Endothelial cell of umbilical vein (primary cell): ENCODE data around the gene CD200R1L. TPM values are rescaled to one million over a fixed set of nuclear protein-coding genes. Genes with fewer than 3 reads are reported as not detected.

Source experiments
- BruUV-seq: library from RNA; stranded (reverse); fragments of 400-500 nt; replicated peaks from 2 replicates; lab custom pipeline; 2021; lab: Mats Ljungman, UMichigan
- CTCF ChIA-PET: fragments of 300-600, 350-600 bp; sonication (Branson Sonifier 250); formaldehyde crosslinking; loops from one replicate; lab custom pipeline; 2021; ENCODE audit warnings: antibody characterized with exemption, inconsistent platforms; lab: Charles Lee
- POLR2A ChIA-PET: fragments of 300-600, 350-600 bp; sonication (Branson Sonifier 250); formaldehyde crosslinking; loops from one replicate; lab custom pipeline; 2021; ENCODE audit warnings: antibody characterized with exemption, inconsistent platforms; lab: Charles Lee
- DNase-seq: peaks from one replicate; pipeline ENCODE4 v3.0.0-alpha.2; 2011; ENCODE audit warnings: low read depth, low spot score
- FAIRE-seq: peaks from 2 replicates; lab custom pipeline; 2011; peaks lifted over from hg19 to GRCh38; lab: Jason Lieb, UNC
- H2AFZ ChIP-seq: 2 replicates; pipeline ENCODE4 v1.6.0; 2012; ENCODE audit warnings: low read depth, low read length, control low read depth, inconsistent platforms
- H3K27ac ChIP-seq: 2 replicates; pipeline ENCODE4 v1.5.1; 2011; ENCODE audit warnings: low read depth, mild to moderate bottlenecking, control low read depth, low read length, moderate library complexity; ENCODE audit not compliant: insufficient read depth
- H3K27me3 ChIP-seq, 2 experiments: 2 replicates each; pipeline versions ENCODE4 v1.6.0 to v1.6.1; 2011; ENCODE audit warnings: low read length in 2 of 2, mixed read lengths in 1 of 2; ENCODE audit not compliant: control insufficient read depth in 2 of 2, insufficient read depth in 2 of 2
- H3K36me3 ChIP-seq, 2 experiments: 2 replicates in 1 of 2; 3 replicates in 1 of 2; pipeline ENCODE4 v1.5.1; 2011; ENCODE audit warnings: low read length in 2 of 2, mild to moderate bottlenecking in 1 of 2, moderate library complexity in 1 of 2; ENCODE audit not compliant: control insufficient read depth in 2 of 2, insufficient read depth in 2 of 2; ENCODE audit errors: extremely low read depth in 1 of 2
- H3K4me1 ChIP-seq: 3 replicates; pipeline ENCODE4 v1.5.1; 2011; ENCODE audit warnings: mild to moderate bottlenecking, low read length; ENCODE audit not compliant: control insufficient read depth, insufficient read depth; ENCODE audit errors: extremely low read depth
- H3K4me2 ChIP-seq: 2 replicates; pipeline ENCODE4 v1.6.1; 2011; ENCODE audit warnings: low read length, control low read depth, mixed read lengths; ENCODE audit not compliant: insufficient read depth
- H3K4me3 ChIP-seq, 3 experiments: fragments of 200-600 bp in 1 of 3; sonication (generic), shearing (Covaris generic) in 1 of 3; replicated peaks in 1 of 3; 2 replicates each; pipeline ENCODE4 v1.5.1; 2011 to 2016; ENCODE audit warnings: control low read depth in 3 of 3, low read length in 3 of 3, mild to moderate bottlenecking in 2 of 3, inconsistent platforms in 1 of 3, low read depth in 1 of 3, moderate library complexity in 1 of 3; ENCODE audit not compliant: insufficient read depth in 1 of 3
- H3K79me2 ChIP-seq: 2 replicates; pipeline ENCODE4 v1.6.0; 2012; ENCODE audit warnings: low read length, inconsistent platforms; ENCODE audit not compliant: control insufficient read depth, insufficient read depth
- H3K9ac ChIP-seq: replicated peaks from 2 replicates; pipeline ENCODE3; 2011; ENCODE audit warnings: low read length, control low read depth; ENCODE audit not compliant: insufficient read depth; ENCODE audit errors: extremely low read depth
- H3K9me1 ChIP-seq: replicated peaks from 3 replicates; pipeline ENCODE4 v1.6.0; 2011; ENCODE audit warnings: mild to moderate bottlenecking, low read length; ENCODE audit not compliant: control insufficient read depth, insufficient read depth; ENCODE audit errors: extremely low read depth
- H3K9me3 ChIP-seq: replicated peaks from 2 replicates; pipeline ENCODE4 v1.5.1; 2012; ENCODE audit warnings: low read length, inconsistent platforms; ENCODE audit not compliant: control insufficient read depth, insufficient read depth
- H4K20me1 ChIP-seq: replicated peaks from 2 replicates; pipeline ENCODE3; 2011; ENCODE audit warnings: mild to moderate bottlenecking, low read length; ENCODE audit not compliant: control insufficient read depth, insufficient read depth; ENCODE audit errors: extremely low read depth
- EZH2 ChIP-seq: IDR thresholded peaks from 2 replicates; pipeline ENCODE4 v1.6.1; 2012; ENCODE audit warnings: borderline replicate concordance, low read depth, mild to moderate bottlenecking, moderate library complexity, low read length, inconsistent platforms; ENCODE audit not compliant: severe bottlenecking
- FOS ChIP-seq: IDR thresholded peaks from 2 replicates; pipeline ENCODE4 v1.6.1; 2011; ENCODE audit warnings: mild to moderate bottlenecking, low read length, moderate library complexity, borderline replicate concordance; ENCODE audit not compliant: insufficient read depth
- GATA2 ChIP-seq: IDR thresholded peaks from 2 replicates; pipeline ENCODE4 v1.7.0; 2011; ENCODE audit warnings: low read depth, mild to moderate bottlenecking, moderate library complexity, mixed read lengths, low read length; ENCODE audit not compliant: insufficient read length, insufficient read depth
- JUN ChIP-seq: IDR thresholded peaks from 2 replicates; pipeline ENCODE4 v1.6.1; 2011; ENCODE audit warnings: borderline replicate concordance, low read depth; ENCODE audit not compliant: insufficient read length, insufficient read depth
- MAX ChIP-seq: IDR thresholded peaks from 2 replicates; pipeline ENCODE4 v1.6.1; 2011; ENCODE audit not compliant: insufficient read depth, insufficient read length
- MYC ChIP-seq: IDR thresholded peaks from one replicate; pipeline ENCODE4 v1.6.1; 2011; ENCODE audit warnings: mild to moderate bottlenecking, low read depth, low read length
- POLR2A ChIP-seq: IDR thresholded peaks from 2 replicates; pipeline ENCODE4 v1.6.1; 2012; ENCODE audit warnings: low read depth, mild to moderate bottlenecking, control low read depth, low read length
- POLR2AphosphoS5 ChIP-seq: IDR thresholded peaks from 2 replicates; pipeline ENCODE4 v1.6.1; 2012; ENCODE audit warnings: low read depth, mild to moderate bottlenecking, control low read depth, low read length, moderate library complexity; ENCODE audit not compliant: insufficient read depth
- dilution Hi-C: fragments of 300-500 bp; cut with MboI; formaldehyde crosslinking; loops from one replicate; pipeline ENCODE4 v1.15.0; 2019; ENCODE audit warnings: low sequenced_read_pairs; ENCODE audit not compliant: extremely low pct_ligation_motif_present
- intact Hi-C: fragments of 100-400 bp; cut with micrococcal nuclease; formaldehyde crosslinking; loops from one replicate; pipeline ENCODE4 v1.10.0; 2022
- polyA plus RNA-seq, 4 experiments: library from polyadenylated mRNA; depleted of rRNA in 3 of 4; stranded (reverse) in 3 of 4; unstranded in 1 of 4; fragments of >200 nt; gene quantifications; 2 replicates each; pipeline versions ENCODE4 v1.2.1 to v1.2.3, GENCODE V29; 2011 to 2012; ENCODE audit warnings: missing spikeins in 1 of 4
- total RNA-seq: library from RNA; stranded (reverse); gene quantifications from 2 replicates; pipeline ENCODE4 v1.2.3, GENCODE V29; 2021
- TF ChIP-seq, protein P1 (sequence below), 2 donors: IDR thresholded peaks; 1 replicate in 1 of 2; 2 replicates in 1 of 2; pipeline ENCODE4 v1.5.1; 2011; ENCODE audit warnings: low read length in 2 of 2, mild to moderate bottlenecking in 2 of 2, moderate library complexity in 2 of 2, control low read depth in 1 of 2, inconsistent platforms in 1 of 2, low read depth in 1 of 2; ENCODE audit not compliant: insufficient read depth in 1 of 2; ENCODE audit errors: extremely low read depth in 1 of 2

CD200R1L gene
- total and polyA plus RNA-seq, 2 donors (not counting 3 experiments of a cell fraction or from before 2014, with no cell fraction given) = not detected

DNA sequence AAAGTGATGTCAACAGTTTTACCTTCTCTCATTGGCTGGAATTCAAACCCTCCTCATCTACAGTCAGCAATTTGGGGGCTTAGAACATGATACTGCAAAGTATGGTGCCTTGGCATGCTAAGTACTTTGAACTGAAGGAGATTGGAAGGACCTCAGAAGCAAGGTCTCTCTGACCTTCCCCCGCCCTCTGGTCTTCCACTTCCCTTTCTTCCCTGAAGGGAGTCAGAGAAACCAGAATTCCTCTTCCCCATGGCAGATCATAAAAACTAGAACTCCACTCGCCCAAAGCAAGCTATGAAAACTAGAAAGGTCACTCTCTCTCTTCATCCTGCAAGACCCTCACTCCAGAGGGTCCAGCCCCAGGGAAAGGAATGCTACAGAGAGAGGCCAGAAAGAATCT, 64.2 kb downstream of the CD200R1L start:
- no peak for DNase-seq
- peaks cover 8% of the 10 kb centered on the region for H3K4me1 ChIP-seq
- H3K27me3 ChIP-seq = no peaks in the 10 kb centered on the region
- H3K9me3 ChIP-seq = no peaks in the 10 kb centered on the region
- no peaks in the 10 kb centered on the region for H4K20me1 ChIP-seq
- intact Hi-C loops = no loop called here
- no peak overlapping the region for H3K4me2 ChIP-seq
- dilution Hi-C loops = no loop called here
- no peaks in the 10 kb centered on the region for H3K36me3 ChIP-seq
- no peak overlapping the region for H3K27ac ChIP-seq
- no peaks in the 10 kb centered on the region for H3K79me2 ChIP-seq
- no peak overlapping the region for H3K4me3 ChIP-seq
- no peak for FAIRE-seq
- ChIA-PET CTCF (no interaction called here), POLR2A (no interaction called here)
- H3K9ac ChIP-seq = no peak overlapping the region
- H2AFZ ChIP-seq = no peak overlapping the region
- no peak for TF ChIP-seq POLR2A
- no peak for TF ChIP-seq JUN
- TF ChIP-seq, protein P1, sequence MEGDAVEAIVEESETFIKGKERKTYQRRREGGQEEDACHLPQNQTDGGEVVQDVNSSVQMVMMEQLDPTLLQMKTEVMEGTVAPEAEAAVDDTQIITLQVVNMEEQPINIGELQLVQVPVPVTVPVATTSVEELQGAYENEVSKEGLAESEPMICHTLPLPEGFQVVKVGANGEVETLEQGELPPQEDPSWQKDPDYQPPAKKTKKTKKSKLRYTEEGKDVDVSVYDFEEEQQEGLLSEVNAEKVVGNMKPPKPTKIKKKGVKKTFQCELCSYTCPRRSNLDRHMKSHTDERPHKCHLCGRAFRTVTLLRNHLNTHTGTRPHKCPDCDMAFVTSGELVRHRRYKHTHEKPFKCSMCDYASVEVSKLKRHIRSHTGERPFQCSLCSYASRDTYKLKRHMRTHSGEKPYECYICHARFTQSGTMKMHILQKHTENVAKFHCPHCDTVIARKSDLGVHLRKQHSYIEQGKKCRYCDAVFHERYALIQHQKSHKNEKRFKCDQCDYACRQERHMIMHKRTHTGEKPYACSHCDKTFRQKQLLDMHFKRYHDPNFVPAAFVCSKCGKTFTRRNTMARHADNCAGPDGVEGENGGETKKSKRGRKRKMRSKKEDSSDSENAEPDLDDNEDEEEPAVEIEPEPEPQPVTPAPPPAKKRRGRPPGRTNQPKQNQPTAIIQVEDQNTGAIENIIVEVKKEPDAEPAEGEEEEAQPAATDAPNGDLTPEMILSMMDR (IDR thresholded peaks at IDR 0.05; ENCODE audit: extremely low read depth in 1 of 2, insufficient read depth in 1 of 2, low read depth in 1 of 2, low read length in 2 of 2) = no peak
- TF ChIP-seq FOS = no peak
- TF ChIP-seq MYC = no peak
- no peak for TF ChIP-seq POLR2AphosphoS5
- TF ChIP-seq EZH2 = no peak
- no peak for TF ChIP-seq GATA2
- TF ChIP-seq MAX = no peak
- H3K9me1 ChIP-seq = no peaks in the 10 kb centered on the region
- no TSS peak for BruUV-seq
